Endodermal cell (in vitro differentiated cells): Measurements from ENCODE around the gene NLGN1. TPM values are rescaled to one million over a fixed set of nuclear protein-coding genes. Genes with fewer than 3 reads are reported as not detected.

ENCODE experiments used
- DNase-seq: peaks from one replicate; pipeline ENCODE4 v3.0.0-alpha.2; 2017
- H3K27ac ChIP-seq: 2 replicates; pipeline ENCODE4 v1.5.1; 2013; ENCODE audit warnings: mild to moderate bottlenecking, low read depth, low read length, moderate library complexity
- H3K27me3 ChIP-seq: 2 replicates; pipeline ENCODE4 v1.6.1; 2013; ENCODE audit warnings: mild to moderate bottlenecking, low read length, moderate library complexity; ENCODE audit not compliant: insufficient read depth, control insufficient read depth, poor library complexity, severe bottlenecking
- H3K36me3 ChIP-seq: 2 replicates; pipeline ENCODE4 v1.7.0; 2013; ENCODE audit warnings: mild to moderate bottlenecking, low read length, moderate library complexity; ENCODE audit not compliant: control insufficient read depth, insufficient read depth
- H3K4me1 ChIP-seq: one replicate; pipeline ENCODE4 v1.7.0; 2013; ENCODE audit warnings: low read length; ENCODE audit not compliant: control insufficient read depth, insufficient read depth
- H3K4me3 ChIP-seq: 2 replicates; pipeline ENCODE4 v1.5.1; 2013; ENCODE audit warnings: mild to moderate bottlenecking, low read length, moderate library complexity
- H3K9ac ChIP-seq: 2 replicates; pipeline ENCODE4 v1.6.1; 2013; ENCODE audit warnings: mild to moderate bottlenecking, low read length, moderate library complexity; ENCODE audit not compliant: poor library complexity, severe bottlenecking; ENCODE audit errors: extremely low read depth
- H3K9me3 ChIP-seq: 2 replicates; pipeline ENCODE4 v1.6.1; 2013; ENCODE audit warnings: mild to moderate bottlenecking, low read length, moderate library complexity; ENCODE audit not compliant: control insufficient read depth
- H3K27ac Mint-ChIP-seq: 2 replicates; pipeline ENCODE4 v1.8.0; 2020; ENCODE audit warnings: mixed read lengths
- H3K27me3 Mint-ChIP-seq: 2 replicates; pipeline ENCODE4 v1.8.0; 2021; ENCODE audit warnings: mild to moderate bottlenecking, mixed read lengths; ENCODE audit not compliant: insufficient read depth
- H3K36me3 Mint-ChIP-seq: 2 replicates; pipeline ENCODE4 v1.8.0; 2020; ENCODE audit warnings: low read depth, mixed read lengths
- H3K4me1 Mint-ChIP-seq: 2 replicates; pipeline ENCODE4 v1.8.0; 2020; ENCODE audit warnings: mixed read lengths
- H3K4me3 Mint-ChIP-seq: 2 replicates; pipeline ENCODE4 v1.8.0; 2020; ENCODE audit warnings: mild to moderate bottlenecking, moderate library complexity, mixed read lengths
- H3K9me3 Mint-ChIP-seq: 2 replicates; pipeline ENCODE4 v1.8.0; 2020; ENCODE audit warnings: mild to moderate bottlenecking, mixed read lengths
- CTCF ChIP-seq: fragments of 200-600 bp; sonication (generic); conservative IDR thresholded peaks from 2 replicates; pipeline ENCODE4 v1.5.0; 2021; ENCODE audit warnings: antibody characterized with exemption, mild to moderate bottlenecking
- WGBS, 2 experiments: methylation state at CpG; one replicate each; pipeline versions ENCODE4 v1.1.5 to v1.1.7; 2013; ENCODE audit warnings: missing lambda C conversion rate in 2 of 2, mixed read lengths in 1 of 2; ENCODE audit not compliant: insufficient coverage in 1 of 2, insufficient read length in 1 of 2; 5-methylcytosine and 5-hydroxymethylcytosine counted together
- total RNA-seq, 2 donors: library from RNA; stranded (reverse); fragmentation: NEBNext Ultra II Directional in 1 of 2; extraction: Animal tissue kit (Norgen Biotek cat#: 25700) in 1 of 2; gene quantifications; 2 replicates in 1 of 2; 3 replicates in 1 of 2; pipeline ENCODE4 v1.2.1, GENCODE V29; 2021

The NLGN1 gene
- total RNA-seq, 2 donors from 2014 or later, result 3.4 to 14.3 TPM

DNA sequence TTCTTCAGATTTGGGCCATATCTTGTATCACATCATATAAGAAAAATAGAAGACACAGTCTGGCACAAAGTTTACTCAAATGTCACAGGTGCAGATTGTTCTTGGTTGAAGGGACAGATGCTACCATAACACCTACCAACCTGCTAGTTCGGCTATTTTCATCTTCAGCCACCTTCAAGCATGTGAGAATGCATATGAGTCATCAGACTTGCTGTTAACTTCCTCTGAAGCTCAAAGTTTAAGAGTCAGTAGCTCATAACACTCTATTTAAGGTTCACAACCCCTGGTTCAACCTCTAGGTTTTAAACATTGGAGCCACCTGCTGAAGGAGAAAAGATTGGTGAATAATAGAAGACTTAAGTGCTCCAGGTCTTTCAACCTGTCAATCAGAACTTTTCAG lies 522.8 kb downstream of the NLGN1 start:
- H3K4me1 ChIP-seq, result no peaks in the 10 kb centered on the region
- H3K9ac ChIP-seq, result no peak overlapping the region
- H3K9me3 ChIP-seq, result no peaks in the 10 kb centered on the region
- 67 to 80% methylated on average over 1 of the region's 1 CpG for WGBS, 2 experiments
- H3K36me3 ChIP-seq, result no peaks in the 10 kb centered on the region
- TF ChIP-seq CTCF, result no peak
- Mint-ChIP-seq H3K4me3 (no peak overlapping the region), H3K27me3 (no peaks in the 10 kb centered on the region), H3K4me1 (peaks cover 12% of the 10 kb centered on the region), H3K9me3 (no peaks in the 10 kb centered on the region), H3K36me3 (no peaks in the 10 kb centered on the region), H3K27ac (no peak overlapping the region)
- no peak overlapping the region for H3K27ac ChIP-seq
- no peaks in the 10 kb centered on the region for H3K27me3 ChIP-seq
- no peak for DNase-seq
- H3K4me3 ChIP-seq, result no peak overlapping the region

- H3K4me3 ChIP-seq, result no peak overlapping the region
- H3K36me3 ChIP-seq, result no peaks in the 10 kb centered on the region
- H3K36me3 Mint-ChIP-seq, result no peaks in the 10 kb centered on the region
- no peak for DNase-seq
- H3K4me1 Mint-ChIP-seq, result peaks cover 13% of the 10 kb centered on the region
- H3K27me3 Mint-ChIP-seq, result no peaks in the 10 kb centered on the region
- 67 to 87% methylated on average over 1 to 2 of the region's 2 CpGs for WGBS, 2 experiments
- no peaks in the 10 kb centered on the region for H3K9me3 Mint-ChIP-seq
- H3K4me3 Mint-ChIP-seq, result no peak overlapping the region
- no peaks in the 10 kb centered on the region for H3K27me3 ChIP-seq
- H3K27ac Mint-ChIP-seq, result no peak overlapping the region
- H3K9ac ChIP-seq, result no peak overlapping the region
- no peaks in the 10 kb centered on the region for H3K4me1 ChIP-seq
- H3K9me3 ChIP-seq, result no peaks in the 10 kb centered on the region
- no peak for TF ChIP-seq CTCF
- no peak overlapping the region for H3K27ac ChIP-seq
Measured at GRCh38 chr3:173921732-173922131, 524.2 kb downstream of the NLGN1 start.

DNA sequence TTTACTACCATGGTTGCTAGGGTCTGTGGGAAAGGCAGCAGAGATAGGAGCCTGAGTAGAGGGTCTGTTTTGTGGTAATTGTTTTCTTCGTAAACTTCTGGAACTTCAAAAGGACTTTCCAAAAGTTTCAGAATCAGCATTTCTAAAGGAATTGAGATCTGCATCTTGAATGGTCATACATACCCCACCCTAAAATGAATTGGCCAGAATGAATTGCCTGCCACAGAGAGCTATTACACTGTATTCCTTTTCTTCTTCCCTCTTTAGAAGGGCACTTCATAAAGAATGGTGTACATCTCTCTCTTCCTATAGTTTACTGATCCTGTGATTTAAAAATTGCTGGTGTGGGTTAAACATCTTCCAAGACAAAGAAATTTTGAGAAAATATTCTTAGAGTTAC lies 525.7 kb downstream of the NLGN1 start:
- Histone ChIP-seq H3K9ac (no peak overlapping the region), H3K27ac (no peak overlapping the region), H3K36me3 (no peaks in the 10 kb centered on the region), H3K27me3 (no peaks in the 10 kb centered on the region), H3K4me3 (no peak overlapping the region), H3K4me1 (no peaks in the 10 kb centered on the region), H3K9me3 (no peaks in the 10 kb centered on the region)
- Mint-ChIP-seq H3K36me3 (no peaks in the 10 kb centered on the region), H3K9me3 (no peaks in the 10 kb centered on the region), H3K4me3 (no peak overlapping the region), H3K27me3 (no peaks in the 10 kb centered on the region), H3K27ac (no peak overlapping the region), H3K4me1 (peaks cover 17% of the 10 kb centered on the region)
- 67 to 88% methylated on average over 1 of the region's 1 CpG for WGBS, 2 experiments
- no peak for TF ChIP-seq CTCF
- DNase-seq, result no peak
